GM23338 (cell line): ENCODE data around the gene FBXL19. TPM values are rescaled to one million over a fixed set of nuclear protein-coding genes. Genes with fewer than 3 reads are reported as not detected.

Experiments
- ATAC-seq: fragments of 200-7000 bp; cut with Tn5 transposase; 3 replicates; pipeline ENCODE4 v1.9.1; 2020
- DNase-seq: peaks from one replicate; pipeline ENCODE4 v3.0.0-alpha.2; 2015; ENCODE audit warnings: low spot score
- H2AFZ ChIP-seq: fragments of 200-600 bp; sonication (generic); 2 replicates; pipeline ENCODE4 v1.8.0; 2016; ENCODE audit warnings: antibody characterized with exemption, mild to moderate bottlenecking, moderate library complexity
- H3F3A ChIP-seq: fragments of 200-600 bp; sonication (generic); replicated peaks from 2 replicates; pipeline ENCODE4 v1.8.0; 2017; ENCODE audit warnings: antibody characterized with exemption, mixed run types, low read depth
- H3K27ac ChIP-seq: fragments of 200-600 bp; sonication (generic); 2 replicates; pipeline ENCODE4 v1.6.1; 2016; ENCODE audit warnings: low read depth
- H3K27me3 ChIP-seq: fragments of 200-600 bp; sonication (generic); 2 replicates; pipeline ENCODE4 v1.8.0; 2016; ENCODE audit warnings: mild to moderate bottlenecking, mixed run types, moderate library complexity; ENCODE audit not compliant: insufficient read depth
- H3K36me3 ChIP-seq: fragments of 200-600 bp; sonication (generic); 2 replicates; pipeline ENCODE4 v1.8.0; 2016; ENCODE audit warnings: mild to moderate bottlenecking; ENCODE audit not compliant: insufficient read depth
- H3K4me1 ChIP-seq: fragments of 200-600 bp; sonication (generic); 2 replicates; pipeline ENCODE4 v1.8.0; 2016; ENCODE audit warnings: mild to moderate bottlenecking, moderate library complexity; ENCODE audit not compliant: insufficient read depth
- H3K4me2 ChIP-seq: fragments of 200-600 bp; sonication (generic); 2 replicates; pipeline ENCODE4 v1.7.1; 2017; ENCODE audit warnings: mixed run types
- H3K4me3 ChIP-seq: fragments of 200-600 bp; sonication (generic); 2 replicates; pipeline ENCODE4 v1.6.1; 2016; ENCODE audit warnings: mixed run types
- H3K79me2 ChIP-seq: fragments of 200-600 bp; sonication (generic); replicated peaks from 2 replicates; pipeline ENCODE4 v1.8.0; 2017; ENCODE audit warnings: mild to moderate bottlenecking; ENCODE audit not compliant: insufficient read depth
- H3K9me2 ChIP-seq: fragments of 200-600 bp; sonication (generic); 2 replicates; pipeline ENCODE4 v1.8.0; 2017; ENCODE audit not compliant: insufficient read depth
- H4K20me1 ChIP-seq: fragments of 200-600 bp; sonication (generic); replicated peaks from 2 replicates; pipeline ENCODE4 v1.8.0; 2017; ENCODE audit warnings: mild to moderate bottlenecking; ENCODE audit not compliant: insufficient read depth
- H3K27ac Mint-ChIP-seq: 2 replicates; pipeline ENCODE4 v1.8.0; 2020; ENCODE audit warnings: inconsistent platforms, mild to moderate bottlenecking, moderate library complexity, mixed read lengths
- H3K27me3 Mint-ChIP-seq: 3 replicates; pipeline ENCODE4 v1.8.0; 2022; ENCODE audit warnings: low read depth, mild to moderate bottlenecking, moderate library complexity, mixed read lengths, inconsistent platforms; ENCODE audit not compliant: insufficient read depth, poor library complexity
- H3K36me3 Mint-ChIP-seq: 3 replicates; pipeline ENCODE4 v1.8.0; 2021; ENCODE audit warnings: low read depth, mild to moderate bottlenecking, inconsistent platforms, moderate library complexity, mixed read lengths
- H3K4me1 Mint-ChIP-seq: 3 replicates; pipeline ENCODE4 v1.8.0; 2020; ENCODE audit warnings: mild to moderate bottlenecking, inconsistent platforms, mixed read lengths
- H3K4me3 Mint-ChIP-seq: 3 replicates; pipeline ENCODE4 v1.8.0; 2021; ENCODE audit warnings: moderate library complexity, mild to moderate bottlenecking, inconsistent platforms, mixed read lengths
- H3K9me3 Mint-ChIP-seq: 3 replicates; pipeline ENCODE4 v1.8.0; 2020; ENCODE audit warnings: moderate library complexity, mild to moderate bottlenecking, inconsistent platforms, mixed read lengths
- JUNB ChIP-seq: IDR thresholded peaks from one replicate; pipeline ENCODE4 v1.6.1; 2016; ENCODE audit warnings: antibody characterized with exemption; ENCODE audit not compliant: unreplicated experiment
- ZNF114 ChIP-seq: fragments of 250-450 bp; sonication (Bioruptor Pico); IDR thresholded peaks from 2 replicates; pipeline ENCODE4 v1.5.0; 2020; ENCODE audit warnings: mild to moderate bottlenecking, moderate library complexity
- polyA plus RNA-seq: library from polyadenylated mRNA; unstranded; fragments of >200 nt; fragmentation: Nextera tagmentation; extraction: Ambion mirVana; gene quantifications from 2 replicates; pipeline ENCODE4 v1.2.1, GENCODE V29; 2016
- total RNA-seq: library from RNA; depleted of rRNA; stranded (reverse); fragments of >200 nt; shearing (Covaris generic); gene quantifications from 2 replicates; pipeline ENCODE4 v1.2.3, GENCODE V29; 2014
- TF ChIP-seq, protein P1 (sequence below), 2 experiments: fragments of 200-600 bp in 1 of 2; sonication (generic) in 1 of 2; conservative IDR thresholded peaks; 2 replicates each; pipeline versions ENCODE4 v1.5.1 to v1.6.1; 2016 to 2017; ENCODE audit warnings: antibody characterized with exemption in 2 of 2, low read depth in 2 of 2, mild to moderate bottlenecking in 2 of 2, moderate library complexity in 1 of 2
- TF ChIP-seq, protein P2 (sequence below): IDR thresholded peaks from one replicate; pipeline ENCODE4 v1.6.1; 2018; ENCODE audit warnings: antibody characterized with exemption; ENCODE audit not compliant: unreplicated experiment

FBXL19 gene
- total and polyA plus RNA-seq, 2 experiments from 2014 or later: 12.5 to 71.5 TPM

DNA sequence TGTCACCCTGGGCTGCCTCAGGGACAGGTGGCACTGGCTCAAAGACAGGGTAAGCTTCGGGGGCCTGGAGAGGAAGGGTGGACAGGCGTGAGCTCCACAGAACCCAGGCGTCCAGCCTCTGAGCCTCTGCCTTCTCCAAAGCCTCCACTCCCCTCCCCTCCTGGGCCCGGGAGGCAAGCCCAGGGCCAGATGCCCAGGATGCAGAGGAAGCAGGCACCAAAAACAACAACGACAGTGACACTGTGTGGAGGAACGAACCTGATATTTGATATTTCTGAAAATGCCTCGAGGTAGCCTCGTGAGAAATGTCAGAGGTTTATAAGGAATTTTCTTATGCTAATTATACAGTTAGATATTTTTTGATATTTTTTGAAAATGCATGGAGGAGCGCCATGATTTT, 35.4 kb upstream of the FBXL19 start:
- DNase-seq (no peak), ATAC-seq (no peak)
- Histone ChIP-seq H4K20me1 (no peaks in the 10 kb centered on the region; the same call in 1 of the 2 replicates), H2AFZ (no peak overlapping the region), H3K27ac (no peak overlapping the region), H3K79me2 (no peaks in the 10 kb centered on the region), H3K27me3 (no peaks in the 10 kb centered on the region), H3K4me1 (peaks cover 1% of the 10 kb centered on the region; the same call in 1 of the 2 replicates), H3K4me3 (no peak overlapping the region), H3K9me2 (no peaks in the 10 kb centered on the region), H3F3A (no peaks in the 10 kb centered on the region), H3K36me3 (no peaks in the 10 kb centered on the region), H3K4me2 (no peak overlapping the region)
- Mint-ChIP-seq H3K27ac (no peak overlapping the region), H3K27me3 (peaks cover 7% of the 10 kb centered on the region), H3K4me3 (no peak overlapping the region), H3K4me1 (peaks cover 6% of the 10 kb centered on the region), H3K9me3 (no peaks in the 10 kb centered on the region), H3K36me3 (peaks cover 27% of the 10 kb centered on the region)
- TF ChIP-seq, protein P1, sequence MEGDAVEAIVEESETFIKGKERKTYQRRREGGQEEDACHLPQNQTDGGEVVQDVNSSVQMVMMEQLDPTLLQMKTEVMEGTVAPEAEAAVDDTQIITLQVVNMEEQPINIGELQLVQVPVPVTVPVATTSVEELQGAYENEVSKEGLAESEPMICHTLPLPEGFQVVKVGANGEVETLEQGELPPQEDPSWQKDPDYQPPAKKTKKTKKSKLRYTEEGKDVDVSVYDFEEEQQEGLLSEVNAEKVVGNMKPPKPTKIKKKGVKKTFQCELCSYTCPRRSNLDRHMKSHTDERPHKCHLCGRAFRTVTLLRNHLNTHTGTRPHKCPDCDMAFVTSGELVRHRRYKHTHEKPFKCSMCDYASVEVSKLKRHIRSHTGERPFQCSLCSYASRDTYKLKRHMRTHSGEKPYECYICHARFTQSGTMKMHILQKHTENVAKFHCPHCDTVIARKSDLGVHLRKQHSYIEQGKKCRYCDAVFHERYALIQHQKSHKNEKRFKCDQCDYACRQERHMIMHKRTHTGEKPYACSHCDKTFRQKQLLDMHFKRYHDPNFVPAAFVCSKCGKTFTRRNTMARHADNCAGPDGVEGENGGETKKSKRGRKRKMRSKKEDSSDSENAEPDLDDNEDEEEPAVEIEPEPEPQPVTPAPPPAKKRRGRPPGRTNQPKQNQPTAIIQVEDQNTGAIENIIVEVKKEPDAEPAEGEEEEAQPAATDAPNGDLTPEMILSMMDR (conservative IDR thresholded peaks at IDR 0.05; ENCODE audit: low read depth in 2 of 2): no peak
- no peak for TF ChIP-seq JUNB
- TF ChIP-seq, protein P2, sequence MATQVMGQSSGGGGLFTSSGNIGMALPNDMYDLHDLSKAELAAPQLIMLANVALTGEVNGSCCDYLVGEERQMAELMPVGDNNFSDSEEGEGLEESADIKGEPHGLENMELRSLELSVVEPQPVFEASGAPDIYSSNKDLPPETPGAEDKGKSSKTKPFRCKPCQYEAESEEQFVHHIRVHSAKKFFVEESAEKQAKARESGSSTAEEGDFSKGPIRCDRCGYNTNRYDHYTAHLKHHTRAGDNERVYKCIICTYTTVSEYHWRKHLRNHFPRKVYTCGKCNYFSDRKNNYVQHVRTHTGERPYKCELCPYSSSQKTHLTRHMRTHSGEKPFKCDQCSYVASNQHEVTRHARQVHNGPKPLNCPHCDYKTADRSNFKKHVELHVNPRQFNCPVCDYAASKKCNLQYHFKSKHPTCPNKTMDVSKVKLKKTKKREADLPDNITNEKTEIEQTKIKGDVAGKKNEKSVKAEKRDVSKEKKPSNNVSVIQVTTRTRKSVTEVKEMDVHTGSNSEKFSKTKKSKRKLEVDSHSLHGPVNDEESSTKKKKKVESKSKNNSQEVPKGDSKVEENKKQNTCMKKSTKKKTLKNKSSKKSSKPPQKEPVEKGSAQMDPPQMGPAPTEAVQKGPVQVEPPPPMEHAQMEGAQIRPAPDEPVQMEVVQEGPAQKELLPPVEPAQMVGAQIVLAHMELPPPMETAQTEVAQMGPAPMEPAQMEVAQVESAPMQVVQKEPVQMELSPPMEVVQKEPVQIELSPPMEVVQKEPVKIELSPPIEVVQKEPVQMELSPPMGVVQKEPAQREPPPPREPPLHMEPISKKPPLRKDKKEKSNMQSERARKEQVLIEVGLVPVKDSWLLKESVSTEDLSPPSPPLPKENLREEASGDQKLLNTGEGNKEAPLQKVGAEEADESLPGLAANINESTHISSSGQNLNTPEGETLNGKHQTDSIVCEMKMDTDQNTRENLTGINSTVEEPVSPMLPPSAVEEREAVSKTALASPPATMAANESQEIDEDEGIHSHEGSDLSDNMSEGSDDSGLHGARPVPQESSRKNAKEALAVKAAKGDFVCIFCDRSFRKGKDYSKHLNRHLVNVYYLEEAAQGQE: no peak

DNA sequence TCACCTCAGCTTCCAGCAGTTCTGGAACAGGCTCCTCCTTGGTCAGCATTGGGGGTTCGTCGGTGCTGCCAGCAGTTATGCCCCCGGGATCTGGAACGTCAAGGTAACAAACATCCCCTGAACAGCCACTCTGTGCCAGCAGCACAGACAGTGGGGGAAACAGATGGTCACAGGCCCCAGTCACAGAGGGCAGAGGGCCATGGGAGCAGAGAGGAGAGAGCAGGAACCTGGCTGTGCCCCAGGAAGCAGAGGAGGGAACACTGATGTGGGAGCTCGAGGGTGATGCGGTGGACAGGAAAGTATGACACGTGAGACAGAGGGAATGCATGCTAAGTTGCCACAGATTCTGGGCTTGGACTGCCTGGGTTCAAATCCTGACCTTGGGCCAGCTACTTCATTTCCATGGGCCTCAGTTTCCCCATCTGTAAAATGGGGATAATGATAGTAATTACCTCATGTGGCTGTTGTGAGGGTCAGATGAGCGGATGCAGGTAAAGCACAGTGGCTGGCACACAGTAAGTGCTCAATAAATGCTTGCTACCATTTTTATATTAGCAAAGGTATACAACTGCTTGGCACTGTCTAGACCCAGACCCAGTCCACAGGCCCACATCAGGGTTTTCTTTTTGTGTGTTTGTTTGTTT, 34.4 kb upstream of the FBXL19 start:
- Histone ChIP-seq H3K4me1 (peaks cover 6% of the 10 kb centered on the region; the same call in 1 of the 2 replicates), H3F3A (no peaks in the 10 kb centered on the region), H3K9me2 (no peaks in the 10 kb centered on the region), H3K36me3 (no peaks in the 10 kb centered on the region), H3K4me2 (no peak overlapping the region), H3K79me2 (no peaks in the 10 kb centered on the region), H3K4me3 (no peak overlapping the region), H2AFZ (no peak overlapping the region), H4K20me1 (no peaks in the 10 kb centered on the region; the same call in 1 of the 2 replicates), H3K27ac (no peak overlapping the region), H3K27me3 (no peaks in the 10 kb centered on the region)
- DNase-seq (no peak), ATAC-seq (no peak)
- H3K4me3 Mint-ChIP-seq: no peak overlapping the region
- peaks cover 9% of the 10 kb centered on the region for H3K4me1 Mint-ChIP-seq
- H3K27me3 Mint-ChIP-seq: peaks cover 4% of the 10 kb centered on the region
- H3K27ac Mint-ChIP-seq: no peak overlapping the region
- H3K9me3 Mint-ChIP-seq: no peaks in the 10 kb centered on the region
- H3K36me3 Mint-ChIP-seq: peaks cover 24% of the 10 kb centered on the region
- TF ChIP-seq ZNF114: no peak
- TF ChIP-seq, protein P2: no peak
